Epithelial cell of proximal tubule (primary cell): Measurements from ENCODE around the gene TMPRSS3. TPM values are rescaled to one million over a fixed set of nuclear protein-coding genes. Genes with fewer than 3 reads are reported as not detected.

Experiments
- DNase-seq: peaks from one replicate; pipeline ENCODE4 v3.0.0-alpha.2; 2011; ENCODE audit warnings: low read depth
- H3K4me3 ChIP-seq: 2 replicates; pipeline ENCODE4 v1.5.1; 2011; ENCODE audit warnings: low read depth, mild to moderate bottlenecking, low read length
- CTCF ChIP-seq: conservative IDR thresholded peaks from 2 replicates; pipeline ENCODE4 v1.5.1; 2012; ENCODE audit warnings: low read depth, mild to moderate bottlenecking, low read length
- total RNA-seq: library from RNA; depleted of rRNA; stranded (reverse); fragments of >200 nt; gene quantifications from 2 replicates; pipeline ENCODE4 v1.2.3, GENCODE V29; 2015

Gene TMPRSS3
- total RNA-seq, 1 donor from 2014 or later, result 2.0 TPM

GRCh38 chr21:42386034-42386591 lies 9.7 kb downstream of the TMPRSS3 start:
- H3K4me3 ChIP-seq, result no peak overlapping the region
- TF ChIP-seq CTCF, result no peak
- no peak for DNase-seq

- no peak for DNase-seq
- no peak overlapping the region for H3K4me3 ChIP-seq
- no peak for TF ChIP-seq CTCF
These were observed 10.2 kb downstream of the TMPRSS3 start for GRCh38 chr21:42385619-42386018.

GRCh38 chr21:42384989-42385388 lies 10.9 kb downstream of the TMPRSS3 start:
- no peak for TF ChIP-seq CTCF
- H3K4me3 ChIP-seq, result no peak overlapping the region
- no peak for DNase-seq

- TF ChIP-seq CTCF, result no peak
- no peak for DNase-seq
- no peak overlapping the region for H3K4me3 ChIP-seq
These were observed 11.5 kb downstream of the TMPRSS3 start for GRCh38 chr21:42384156-42384945.

GRCh38 chr21:42383331-42383730 lies 12.5 kb downstream of the TMPRSS3 start:
- no peak for DNase-seq
- H3K4me3 ChIP-seq, result no peak overlapping the region
- no peak for TF ChIP-seq CTCF

- no peak for DNase-seq
- H3K4me3 ChIP-seq, result no peak overlapping the region
- TF ChIP-seq CTCF, result no peak
These were observed 12.9 kb downstream of the TMPRSS3 start for GRCh38 chr21:42382915-42383314.
